ENCODE measurements around the gene NFIX.

DNA sequence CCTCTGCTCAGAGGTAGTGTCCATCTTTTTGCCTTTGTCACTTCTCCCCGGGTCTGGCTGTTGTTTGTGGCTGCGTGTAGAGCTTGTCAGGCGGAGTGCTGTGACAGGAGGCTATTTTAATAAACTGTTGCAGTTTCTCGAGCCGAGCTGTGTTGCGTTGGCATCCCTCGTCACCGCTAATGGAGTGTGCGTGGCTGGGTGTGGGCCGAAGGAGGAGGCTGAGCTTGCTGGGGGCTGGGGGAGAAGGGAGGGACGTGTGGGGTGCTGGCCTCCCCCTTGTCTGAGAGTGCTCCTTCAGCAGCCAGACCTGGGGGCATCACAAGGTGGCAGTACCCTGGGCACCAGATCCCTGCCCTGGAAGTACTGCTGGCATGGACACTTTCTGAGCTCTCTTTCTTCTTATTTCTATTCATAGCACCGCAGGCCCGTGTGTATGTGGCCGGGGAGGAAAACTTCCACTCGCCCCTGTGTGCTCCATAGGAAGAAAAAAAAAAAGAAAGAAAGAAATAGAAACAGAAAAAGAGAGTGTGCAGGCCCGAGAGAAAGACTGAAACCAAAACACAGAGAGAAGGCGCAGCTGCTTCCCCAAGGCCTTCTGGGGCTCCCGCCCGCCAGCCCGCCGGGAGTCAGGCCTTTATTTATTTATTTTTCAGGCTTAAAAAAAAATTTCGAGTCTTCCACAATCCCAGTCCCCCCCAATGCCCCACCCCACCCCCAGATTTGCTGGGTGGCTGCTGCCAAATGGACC is 27.0 kb downstream of the NFIX start:
- TF ChIP-seq, protein P1, sequence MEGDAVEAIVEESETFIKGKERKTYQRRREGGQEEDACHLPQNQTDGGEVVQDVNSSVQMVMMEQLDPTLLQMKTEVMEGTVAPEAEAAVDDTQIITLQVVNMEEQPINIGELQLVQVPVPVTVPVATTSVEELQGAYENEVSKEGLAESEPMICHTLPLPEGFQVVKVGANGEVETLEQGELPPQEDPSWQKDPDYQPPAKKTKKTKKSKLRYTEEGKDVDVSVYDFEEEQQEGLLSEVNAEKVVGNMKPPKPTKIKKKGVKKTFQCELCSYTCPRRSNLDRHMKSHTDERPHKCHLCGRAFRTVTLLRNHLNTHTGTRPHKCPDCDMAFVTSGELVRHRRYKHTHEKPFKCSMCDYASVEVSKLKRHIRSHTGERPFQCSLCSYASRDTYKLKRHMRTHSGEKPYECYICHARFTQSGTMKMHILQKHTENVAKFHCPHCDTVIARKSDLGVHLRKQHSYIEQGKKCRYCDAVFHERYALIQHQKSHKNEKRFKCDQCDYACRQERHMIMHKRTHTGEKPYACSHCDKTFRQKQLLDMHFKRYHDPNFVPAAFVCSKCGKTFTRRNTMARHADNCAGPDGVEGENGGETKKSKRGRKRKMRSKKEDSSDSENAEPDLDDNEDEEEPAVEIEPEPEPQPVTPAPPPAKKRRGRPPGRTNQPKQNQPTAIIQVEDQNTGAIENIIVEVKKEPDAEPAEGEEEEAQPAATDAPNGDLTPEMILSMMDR (IDR thresholded peaks at IDR 0.05) = no peak
- TF ChIP-seq, protein P2, sequence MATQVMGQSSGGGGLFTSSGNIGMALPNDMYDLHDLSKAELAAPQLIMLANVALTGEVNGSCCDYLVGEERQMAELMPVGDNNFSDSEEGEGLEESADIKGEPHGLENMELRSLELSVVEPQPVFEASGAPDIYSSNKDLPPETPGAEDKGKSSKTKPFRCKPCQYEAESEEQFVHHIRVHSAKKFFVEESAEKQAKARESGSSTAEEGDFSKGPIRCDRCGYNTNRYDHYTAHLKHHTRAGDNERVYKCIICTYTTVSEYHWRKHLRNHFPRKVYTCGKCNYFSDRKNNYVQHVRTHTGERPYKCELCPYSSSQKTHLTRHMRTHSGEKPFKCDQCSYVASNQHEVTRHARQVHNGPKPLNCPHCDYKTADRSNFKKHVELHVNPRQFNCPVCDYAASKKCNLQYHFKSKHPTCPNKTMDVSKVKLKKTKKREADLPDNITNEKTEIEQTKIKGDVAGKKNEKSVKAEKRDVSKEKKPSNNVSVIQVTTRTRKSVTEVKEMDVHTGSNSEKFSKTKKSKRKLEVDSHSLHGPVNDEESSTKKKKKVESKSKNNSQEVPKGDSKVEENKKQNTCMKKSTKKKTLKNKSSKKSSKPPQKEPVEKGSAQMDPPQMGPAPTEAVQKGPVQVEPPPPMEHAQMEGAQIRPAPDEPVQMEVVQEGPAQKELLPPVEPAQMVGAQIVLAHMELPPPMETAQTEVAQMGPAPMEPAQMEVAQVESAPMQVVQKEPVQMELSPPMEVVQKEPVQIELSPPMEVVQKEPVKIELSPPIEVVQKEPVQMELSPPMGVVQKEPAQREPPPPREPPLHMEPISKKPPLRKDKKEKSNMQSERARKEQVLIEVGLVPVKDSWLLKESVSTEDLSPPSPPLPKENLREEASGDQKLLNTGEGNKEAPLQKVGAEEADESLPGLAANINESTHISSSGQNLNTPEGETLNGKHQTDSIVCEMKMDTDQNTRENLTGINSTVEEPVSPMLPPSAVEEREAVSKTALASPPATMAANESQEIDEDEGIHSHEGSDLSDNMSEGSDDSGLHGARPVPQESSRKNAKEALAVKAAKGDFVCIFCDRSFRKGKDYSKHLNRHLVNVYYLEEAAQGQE (IDR thresholded peaks at IDR 0.05; ENCODE audit: insufficient read depth in 1 of 2, low read depth in 2 of 2, low read length in 1 of 2) = no peak

Data from Panc1 (cell line).